ENCODE results near the gene LYPD5.
"Not testable (repeated sequence)": the region's sequence is repeated elsewhere in the genome, so short reads cannot be mapped to it uniquely, and the experiment has no call there.

Gene LYPD5

GRCh38 chr19:43842007-43842406, 39.8 kb upstream of the LYPD5 start:
- TF ChIP-seq CTCF (conservative IDR thresholded peaks at IDR 0.05; ENCODE audit: low read depth, low read length) = no peak
- Histone ChIP-seq H3K4me2 (no peak overlapping the region), H3K27me3 (ENCODE audit: insufficient read depth, low read depth) (no peaks in the 10 kb centered on the region), H3K4me1 (ENCODE audit: low read depth, poor library complexity, severe bottlenecking) (no peaks in the 10 kb centered on the region), H2AFZ (ENCODE audit: low read depth) (no peak overlapping the region), H3K4me3 (IDR thresholded peaks at IDR 0.05; ENCODE audit: insufficient read depth, low read depth, low read length) (no peak overlapping the region), H3K9ac (no peak overlapping the region), H3K79me2 (ENCODE audit: insufficient read depth, low read depth) (no peaks in the 10 kb centered on the region), H3K36me3 (ENCODE audit: insufficient read depth) (no peaks in the 10 kb centered on the region), H3K27ac (no peak overlapping the region), H4K20me1 (ENCODE audit: insufficient read depth) (no peaks in the 10 kb centered on the region)

DNA sequence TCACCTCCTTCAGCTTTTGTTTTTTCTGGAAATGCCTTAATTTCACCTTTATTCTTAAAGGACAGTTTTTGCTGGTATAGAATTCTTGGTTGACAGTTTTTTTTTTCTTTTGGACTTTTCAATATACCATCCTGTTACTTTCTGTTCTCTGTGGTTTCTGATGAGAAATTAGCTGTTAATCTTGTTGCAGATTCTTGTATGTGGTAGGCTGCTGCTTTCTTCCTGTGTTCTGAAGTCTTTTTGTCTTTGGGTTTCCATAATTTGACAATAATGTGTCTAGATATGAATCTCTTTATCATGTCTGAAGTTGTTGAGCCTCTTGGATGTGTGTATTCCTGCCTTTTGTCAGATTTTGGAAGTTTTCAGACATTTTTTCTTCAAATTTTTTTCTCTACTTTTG, 36.9 kb upstream of the LYPD5 start:
- Histone ChIP-seq H3K4me2 (no peak overlapping the region), H3K4me3 (IDR thresholded peaks at IDR 0.05; ENCODE audit: insufficient read depth, low read depth, low read length) (no peak overlapping the region), H3K79me2 (ENCODE audit: insufficient read depth, low read depth) (no peaks in the 10 kb centered on the region), H3K9ac (no peak overlapping the region), H3K36me3 (ENCODE audit: insufficient read depth) (no peaks in the 10 kb centered on the region), H3K4me1 (ENCODE audit: low read depth, poor library complexity, severe bottlenecking) (no peaks in the 10 kb centered on the region), H2AFZ (ENCODE audit: low read depth) (no peak overlapping the region), H4K20me1 (ENCODE audit: insufficient read depth) (no peaks in the 10 kb centered on the region), H3K27ac (no peak overlapping the region), H3K27me3 (ENCODE audit: insufficient read depth, low read depth) (no peaks in the 10 kb centered on the region)
- no peak for TF ChIP-seq CTCF (conservative IDR thresholded peaks at IDR 0.05; ENCODE audit: low read depth, low read length)

DNA sequence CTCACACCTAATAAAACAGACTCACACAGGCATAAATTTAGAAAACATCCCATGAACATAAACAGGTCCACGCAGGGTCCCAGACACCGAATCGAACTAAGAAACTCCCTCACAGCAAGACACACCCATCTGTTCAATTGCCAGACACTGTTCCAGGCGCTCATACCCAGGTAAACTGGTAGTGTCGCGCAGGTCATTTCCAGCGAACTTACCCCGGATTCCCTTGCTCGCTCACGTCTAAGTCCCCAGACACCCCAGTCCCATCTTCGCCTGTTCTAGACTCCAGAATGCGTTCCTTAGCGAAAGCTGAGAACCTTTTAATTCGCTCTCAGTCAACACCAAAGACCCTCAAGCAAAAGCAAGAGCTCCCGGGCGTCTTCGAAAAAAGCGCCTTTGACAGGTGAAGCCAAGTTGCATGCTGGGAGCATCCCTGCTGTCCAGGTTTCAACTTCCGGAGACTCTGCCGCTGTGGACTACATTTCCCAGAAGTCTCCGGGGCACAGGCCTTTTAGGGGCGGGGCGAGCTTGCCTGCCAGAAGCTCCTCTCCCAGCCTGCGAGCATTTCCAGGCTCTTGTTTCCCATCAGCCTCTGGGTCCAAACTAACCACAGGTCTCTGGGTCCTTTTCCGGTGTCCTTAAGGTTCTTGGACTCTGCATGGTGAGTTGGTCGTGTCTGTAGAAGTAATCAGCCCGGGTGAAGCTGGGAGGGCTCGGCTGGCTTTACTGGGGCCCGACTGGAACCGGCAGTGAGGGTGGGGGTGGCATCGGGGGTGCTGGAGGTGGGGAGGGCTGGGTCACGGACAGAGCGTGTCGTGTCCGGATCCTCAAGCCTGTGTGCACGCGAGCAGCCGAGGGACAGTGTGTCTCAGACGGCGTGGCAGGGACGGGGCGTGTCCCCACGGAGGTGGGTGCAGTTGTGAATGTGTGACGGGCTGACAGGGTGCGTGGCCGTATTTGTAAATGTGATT, 24.8 kb upstream of the LYPD5 start, which contains the start of gene ZNF283:
ZNF283 (plus strand) TSS at position 535 of the 968 bp plus-strand sequence. CDS start 6,184 bp downstream, outside the sequence.
- Histone ChIP-seq H3K4me3 (IDR thresholded peaks at IDR 0.05; ENCODE audit: insufficient read depth, low read depth, low read length) (no peak within 1 kb of the TSS), H3K27me3 (ENCODE audit: insufficient read depth, low read depth) (no peaks in the 10 kb centered on the region), H3K79me2 (ENCODE audit: insufficient read depth, low read depth) (no peaks in the 10 kb centered on the region), H3K4me2 (no peak within 1 kb of the TSS), H4K20me1 (ENCODE audit: insufficient read depth) (no peaks in the 10 kb centered on the region), H3K9ac (no peak within 1 kb of the TSS), H3K27ac (no peak within 1 kb of the TSS), H3K36me3 (ENCODE audit: insufficient read depth) (no peaks in the 10 kb centered on the region), H2AFZ (ENCODE audit: low read depth) (no peak within 1 kb of the TSS), H3K4me1 (ENCODE audit: low read depth, poor library complexity, severe bottlenecking) (no peaks in the 10 kb centered on the region)
- no peak for TF ChIP-seq CTCF (conservative IDR thresholded peaks at IDR 0.05; ENCODE audit: low read depth, low read length)

GRCh38 chr19:43824572-43824971, 22.3 kb upstream of the LYPD5 start:
- H3K9ac ChIP-seq; H3K4me2 ChIP-seq; H3K27me3 ChIP-seq (ENCODE audit: insufficient read depth, low read depth): not testable (repeated sequence)

GRCh38 chr19:43823856-43824255, 21.6 kb upstream of the LYPD5 start:
- not testable (repeated sequence) for H3K4me3 ChIP-seq (IDR thresholded peaks at IDR 0.05; ENCODE audit: insufficient read depth, low read depth, low read length); H3K79me2 ChIP-seq (ENCODE audit: insufficient read depth, low read depth); H4K20me1 ChIP-seq (ENCODE audit: insufficient read depth); H3K9ac ChIP-seq; H3K27ac ChIP-seq; H3K4me2 ChIP-seq; H3K27me3 ChIP-seq (ENCODE audit: insufficient read depth, low read depth); H2AFZ ChIP-seq (ENCODE audit: low read depth); H3K36me3 ChIP-seq (ENCODE audit: insufficient read depth); H3K4me1 ChIP-seq (ENCODE audit: low read depth, poor library complexity, severe bottlenecking)

More at GRCh38 chr19:43824572-43824971, 22.3 kb upstream of the LYPD5 start:
- H2AFZ ChIP-seq (ENCODE audit: low read depth); H4K20me1 ChIP-seq (ENCODE audit: insufficient read depth); H3K27ac ChIP-seq; H3K4me1 ChIP-seq (ENCODE audit: low read depth, poor library complexity, severe bottlenecking); H3K79me2 ChIP-seq (ENCODE audit: insufficient read depth, low read depth); H3K36me3 ChIP-seq (ENCODE audit: insufficient read depth); H3K4me3 ChIP-seq (IDR thresholded peaks at IDR 0.05; ENCODE audit: insufficient read depth, low read depth, low read length): not testable (repeated sequence)
